Endothelial cell of umbilical vein (primary cell): ENCODE results near the gene EZH1. TPM values are rescaled to one million over a fixed set of nuclear protein-coding genes. Genes with fewer than 3 reads are reported as not detected.

Experiments used
- BruUV-seq: library from RNA; stranded (reverse); fragments of 400-500 nt; replicated peaks from 2 replicates; lab custom pipeline; 2021; lab: Mats Ljungman, UMichigan
- CTCF ChIA-PET: fragments of 300-600, 350-600 bp; sonication (Branson Sonifier 250); formaldehyde crosslinking; loops from one replicate; lab custom pipeline; 2021; ENCODE audit warnings: antibody characterized with exemption, inconsistent platforms; lab: Charles Lee
- POLR2A ChIA-PET: fragments of 300-600, 350-600 bp; sonication (Branson Sonifier 250); formaldehyde crosslinking; loops from one replicate; lab custom pipeline; 2021; ENCODE audit warnings: antibody characterized with exemption, inconsistent platforms; lab: Charles Lee
- DNase-seq: peaks from one replicate; pipeline ENCODE4 v3.0.0-alpha.2; 2011; ENCODE audit warnings: low read depth, low spot score
- FAIRE-seq: peaks from 2 replicates; lab custom pipeline; 2011; peaks lifted over from hg19 to GRCh38; lab: Jason Lieb, UNC
- H2AFZ ChIP-seq: 2 replicates; pipeline ENCODE4 v1.6.0; 2012; ENCODE audit warnings: low read depth, low read length, control low read depth, inconsistent platforms
- H3K27ac ChIP-seq: 2 replicates; pipeline ENCODE4 v1.5.1; 2011; ENCODE audit warnings: low read depth, mild to moderate bottlenecking, control low read depth, low read length, moderate library complexity; ENCODE audit not compliant: insufficient read depth
- H3K27me3 ChIP-seq, 2 experiments: 2 replicates each; pipeline versions ENCODE4 v1.6.0 to v1.6.1; 2011; ENCODE audit warnings: low read length in 2 of 2, mixed read lengths in 1 of 2; ENCODE audit not compliant: control insufficient read depth in 2 of 2, insufficient read depth in 2 of 2
- H3K36me3 ChIP-seq, 2 experiments: 2 replicates in 1 of 2; 3 replicates in 1 of 2; pipeline ENCODE4 v1.5.1; 2011; ENCODE audit warnings: low read length in 2 of 2, mild to moderate bottlenecking in 1 of 2, moderate library complexity in 1 of 2; ENCODE audit not compliant: control insufficient read depth in 2 of 2, insufficient read depth in 2 of 2; ENCODE audit errors: extremely low read depth in 1 of 2
- H3K4me1 ChIP-seq: 3 replicates; pipeline ENCODE4 v1.5.1; 2011; ENCODE audit warnings: mild to moderate bottlenecking, low read length; ENCODE audit not compliant: control insufficient read depth, insufficient read depth; ENCODE audit errors: extremely low read depth
- H3K4me2 ChIP-seq: 2 replicates; pipeline ENCODE4 v1.6.1; 2011; ENCODE audit warnings: low read length, control low read depth, mixed read lengths; ENCODE audit not compliant: insufficient read depth
- H3K4me3 ChIP-seq, 3 experiments: fragments of 200-600 bp in 1 of 3; sonication (generic), shearing (Covaris generic) in 1 of 3; replicated peaks in 1 of 3; 2 replicates each; pipeline ENCODE4 v1.5.1; 2011 to 2016; ENCODE audit warnings: control low read depth in 3 of 3, low read length in 3 of 3, mild to moderate bottlenecking in 2 of 3, inconsistent platforms in 1 of 3, low read depth in 1 of 3, moderate library complexity in 1 of 3; ENCODE audit not compliant: insufficient read depth in 1 of 3
- H3K79me2 ChIP-seq: 2 replicates; pipeline ENCODE4 v1.6.0; 2012; ENCODE audit warnings: low read length, inconsistent platforms; ENCODE audit not compliant: control insufficient read depth, insufficient read depth
- H3K9ac ChIP-seq: replicated peaks from 2 replicates; pipeline ENCODE3; 2011; ENCODE audit warnings: low read length, control low read depth; ENCODE audit not compliant: insufficient read depth; ENCODE audit errors: extremely low read depth
- H3K9me1 ChIP-seq: replicated peaks from 3 replicates; pipeline ENCODE4 v1.6.0; 2011; ENCODE audit warnings: mild to moderate bottlenecking, low read length; ENCODE audit not compliant: control insufficient read depth, insufficient read depth; ENCODE audit errors: extremely low read depth
- H3K9me3 ChIP-seq: replicated peaks from 2 replicates; pipeline ENCODE4 v1.5.1; 2012; ENCODE audit warnings: low read length, inconsistent platforms; ENCODE audit not compliant: control insufficient read depth, insufficient read depth
- H4K20me1 ChIP-seq: replicated peaks from 2 replicates; pipeline ENCODE3; 2011; ENCODE audit warnings: mild to moderate bottlenecking, low read length; ENCODE audit not compliant: control insufficient read depth, insufficient read depth; ENCODE audit errors: extremely low read depth
- CTCF ChIP-seq, 2 donors: IDR thresholded peaks; 1 replicate in 1 of 2; 2 replicates in 1 of 2; pipeline ENCODE4 v1.5.1; 2011; ENCODE audit warnings: low read length in 2 of 2, mild to moderate bottlenecking in 2 of 2, moderate library complexity in 2 of 2, control low read depth in 1 of 2, inconsistent platforms in 1 of 2, low read depth in 1 of 2; ENCODE audit not compliant: insufficient read depth in 1 of 2; ENCODE audit errors: extremely low read depth in 1 of 2
- GATA2 ChIP-seq: IDR thresholded peaks from 2 replicates; pipeline ENCODE4 v1.7.0; 2011; ENCODE audit warnings: low read depth, mild to moderate bottlenecking, moderate library complexity, mixed read lengths, low read length; ENCODE audit not compliant: insufficient read length, insufficient read depth
- MAX ChIP-seq: IDR thresholded peaks from 2 replicates; pipeline ENCODE4 v1.6.1; 2011; ENCODE audit not compliant: insufficient read depth, insufficient read length
- MYC ChIP-seq: IDR thresholded peaks from one replicate; pipeline ENCODE4 v1.6.1; 2011; ENCODE audit warnings: mild to moderate bottlenecking, low read depth, low read length
- dilution Hi-C: fragments of 300-500 bp; cut with MboI; formaldehyde crosslinking; loops from one replicate; pipeline ENCODE4 v1.15.0; 2019; ENCODE audit warnings: low sequenced_read_pairs; ENCODE audit not compliant: extremely low pct_ligation_motif_present
- intact Hi-C: fragments of 100-400 bp; cut with micrococcal nuclease; formaldehyde crosslinking; loops from one replicate; pipeline ENCODE4 v1.10.0; 2022
- polyA plus RNA-seq, 4 experiments: library from polyadenylated mRNA; depleted of rRNA in 3 of 4; stranded (reverse) in 3 of 4; unstranded in 1 of 4; fragments of >200 nt; gene quantifications; 2 replicates each; pipeline versions ENCODE4 v1.2.1 to v1.2.3, GENCODE V29; 2011 to 2012; ENCODE audit warnings: missing spikeins in 1 of 4
- total RNA-seq: library from RNA; stranded (reverse); gene quantifications from 2 replicates; pipeline ENCODE4 v1.2.3, GENCODE V29; 2021

EZH1 gene
- total and polyA plus RNA-seq, 2 donors (not counting 3 experiments of a cell fraction or from before 2014, with no cell fraction given) = 31.4 to 33.7 TPM

- intact Hi-C loops = no loop called here
- H2AFZ ChIP-seq = no peak overlapping the region
- peaks cover 22% of the 10 kb centered on the region for H3K4me1 ChIP-seq
- H3K27ac ChIP-seq = no peak overlapping the region
- no peaks in the 10 kb centered on the region for H3K27me3 ChIP-seq
- dilution Hi-C loops = no loop called here
- TF ChIP-seq GATA2 = no peak
- TF ChIP-seq CTCF (IDR thresholded peaks at IDR 0.05; ENCODE audit: extremely low read depth in 1 of 2, insufficient read depth in 1 of 2, low read depth in 1 of 2, low read length in 2 of 2) = peak; percentile 37 to 67
- no peak for TF ChIP-seq MAX
- no peak for TF ChIP-seq MYC
- peaks cover 5 to 19% of the 10 kb centered on the region in 2 experiments for H3K36me3 ChIP-seq
- no peak overlapping the region for H3K4me3 ChIP-seq
- DNase-seq (peak; percentile 18), FAIRE-seq (peak; percentile 46)
- no peak overlapping the region for H3K9ac ChIP-seq
- H4K20me1 ChIP-seq = no peaks in the 10 kb centered on the region
- no peak overlapping the region for H3K4me2 ChIP-seq
- CTCF ChIA-PET = interaction anchor here (0.8 to 8.3 kb wide), 9 partner anchors 9 to 100 kb away, joined by 3 to 109 read pairs (median 7); partner anchors contain the start of genes CNTNAP1, PSMC3IP, RETREG3 and TUBG1
- no peaks in the 10 kb centered on the region for H3K79me2 ChIP-seq
- BruUV-seq = no TSS peak
- no peaks in the 10 kb centered on the region for H3K9me3 ChIP-seq
- H3K9me1 ChIP-seq = no peaks in the 10 kb centered on the region
- POLR2A ChIA-PET = no interaction called here
Observed at GRCh38 chr17:42673885-42674754, 70.7 kb downstream of the EZH1 start.
